ENCODE results near the gene GRM4.

- TF ChIP-seq EZH2 (IDR thresholded peaks at IDR 0.05), result no peak
- TF ChIP-seq CTCF (IDR thresholded peaks at IDR 0.05), result no peak
Observed at GRCh38 chr6:34149831-34150400, 4.0 kb upstream of the GRM4 start.
